ENCODE measurements around the gene KDM4F. TPM values are rescaled to one million over a fixed set of nuclear protein-coding genes. Genes with fewer than 3 reads are reported as not detected.

Gene KDM4F
- total RNA-seq, 1 donor from 2014 or later, result not detected

DNA sequence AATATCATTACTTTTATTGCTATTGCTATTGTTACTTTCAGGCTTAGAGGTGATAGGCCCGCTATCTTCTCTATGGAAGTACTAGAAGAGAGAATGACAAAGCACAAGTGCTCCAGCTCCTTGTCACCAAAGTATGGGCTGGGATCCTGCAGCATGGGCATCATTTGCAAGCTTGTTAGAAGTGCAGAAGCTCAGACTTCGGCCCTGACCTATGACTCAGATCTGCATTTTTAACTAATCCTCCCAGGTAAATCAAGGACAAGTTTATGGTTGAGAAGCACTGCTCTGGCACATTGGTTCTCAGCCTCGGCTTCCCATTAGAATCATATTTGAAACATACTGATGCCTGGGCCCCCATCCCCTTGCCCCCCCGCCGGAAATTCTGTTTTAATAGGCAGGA, 31.8 kb downstream of the KDM4F start:
- H3K9ac ChIP-seq, result no peak overlapping the region
- no peak for DNase-seq (ENCODE audit: low spot score)
- H3K4me2 ChIP-seq, result no peak overlapping the region
- no peaks in the 10 kb centered on the region for H3K9me3 Mint-ChIP-seq
- H3K27me3 Mint-ChIP-seq (ENCODE audit: insufficient read depth, low read depth), result no peaks in the 10 kb centered on the region
- peaks cover 7% of the 10 kb centered on the region for H3K4me1 ChIP-seq
- no peaks in the 10 kb centered on the region for H4K20me1 ChIP-seq (ENCODE audit: low read depth)
- H3K27ac Mint-ChIP-seq, result no peak overlapping the region
- peaks cover 13% of the 10 kb centered on the region for H3K4me1 Mint-ChIP-seq
- H3K4me3 ChIP-seq, result no peak overlapping the region
- H3K27ac ChIP-seq, result no peak overlapping the region
- H3K4me3 Mint-ChIP-seq, result no peak overlapping the region
- H3K9me3 ChIP-seq (ENCODE audit: low read depth), result no peaks in the 10 kb centered on the region
- H3F3A ChIP-seq (ENCODE audit: low read depth), result no peaks in the 10 kb centered on the region
- H3K36me3 ChIP-seq, result no peaks in the 10 kb centered on the region
- no peaks in the 10 kb centered on the region for H3K79me2 ChIP-seq (ENCODE audit: low read depth)
- no peak overlapping the region for H2AFZ ChIP-seq (replicated peaks)
- no peaks in the 10 kb centered on the region for H3K36me3 Mint-ChIP-seq
- TF ChIP-seq EZH2 (IDR thresholded peaks at IDR 0.05) (no peak), EZH2phosphoT487 (IDR thresholded peaks at IDR 0.05) (no peak)
- TF ChIP-seq, protein P1, sequence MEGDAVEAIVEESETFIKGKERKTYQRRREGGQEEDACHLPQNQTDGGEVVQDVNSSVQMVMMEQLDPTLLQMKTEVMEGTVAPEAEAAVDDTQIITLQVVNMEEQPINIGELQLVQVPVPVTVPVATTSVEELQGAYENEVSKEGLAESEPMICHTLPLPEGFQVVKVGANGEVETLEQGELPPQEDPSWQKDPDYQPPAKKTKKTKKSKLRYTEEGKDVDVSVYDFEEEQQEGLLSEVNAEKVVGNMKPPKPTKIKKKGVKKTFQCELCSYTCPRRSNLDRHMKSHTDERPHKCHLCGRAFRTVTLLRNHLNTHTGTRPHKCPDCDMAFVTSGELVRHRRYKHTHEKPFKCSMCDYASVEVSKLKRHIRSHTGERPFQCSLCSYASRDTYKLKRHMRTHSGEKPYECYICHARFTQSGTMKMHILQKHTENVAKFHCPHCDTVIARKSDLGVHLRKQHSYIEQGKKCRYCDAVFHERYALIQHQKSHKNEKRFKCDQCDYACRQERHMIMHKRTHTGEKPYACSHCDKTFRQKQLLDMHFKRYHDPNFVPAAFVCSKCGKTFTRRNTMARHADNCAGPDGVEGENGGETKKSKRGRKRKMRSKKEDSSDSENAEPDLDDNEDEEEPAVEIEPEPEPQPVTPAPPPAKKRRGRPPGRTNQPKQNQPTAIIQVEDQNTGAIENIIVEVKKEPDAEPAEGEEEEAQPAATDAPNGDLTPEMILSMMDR (IDR thresholded peaks at IDR 0.05), result no peak
- no peaks in the 10 kb centered on the region for H3K27me3 ChIP-seq

DNA sequence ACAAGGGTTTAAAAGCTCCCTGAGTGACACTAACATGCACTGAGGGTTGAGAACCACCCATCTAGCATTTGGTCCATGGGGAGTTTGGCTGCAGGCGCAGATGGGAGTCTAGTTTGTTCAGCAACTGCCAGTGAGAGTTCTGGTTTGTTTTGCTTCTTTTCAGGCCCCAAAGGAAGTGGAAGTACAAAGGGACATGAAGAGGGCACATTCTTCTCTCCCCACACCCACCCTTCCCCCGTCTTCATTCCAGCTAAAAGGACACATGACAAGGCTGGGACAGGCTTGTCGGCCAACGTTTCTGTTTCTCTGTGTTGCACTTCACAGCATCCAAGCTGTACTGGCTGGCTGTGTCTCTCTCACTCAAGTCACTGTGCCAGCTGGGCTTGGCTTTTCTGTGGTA, 32.2 kb downstream of the KDM4F start:
- H3F3A ChIP-seq (ENCODE audit: low read depth), result no peaks in the 10 kb centered on the region
- H3K4me3 Mint-ChIP-seq, result no peak overlapping the region
- DNase-seq (ENCODE audit: low spot score), result peak; percentile 5
- no peak for TF ChIP-seq EZH2 (IDR thresholded peaks at IDR 0.05)
- H4K20me1 ChIP-seq (ENCODE audit: low read depth), result no peaks in the 10 kb centered on the region
- no peak overlapping the region for H3K27ac ChIP-seq
- H3K4me3 ChIP-seq, result no peak overlapping the region
- H3K9me3 ChIP-seq (ENCODE audit: low read depth), result no peaks in the 10 kb centered on the region
- no peak overlapping the region for H3K9ac ChIP-seq
- peaks cover 7% of the 10 kb centered on the region for H3K4me1 ChIP-seq
- H3K36me3 Mint-ChIP-seq, result no peaks in the 10 kb centered on the region
- no peaks in the 10 kb centered on the region for H3K27me3 Mint-ChIP-seq (ENCODE audit: insufficient read depth, low read depth)
- no peaks in the 10 kb centered on the region for H3K79me2 ChIP-seq (ENCODE audit: low read depth)
- no peaks in the 10 kb centered on the region for H3K36me3 ChIP-seq
- no peak overlapping the region for H3K4me2 ChIP-seq
- peak overlapping the region; percentile 97 for H2AFZ ChIP-seq (replicated peaks)
- no peaks in the 10 kb centered on the region for H3K27me3 ChIP-seq
- peaks cover 16% of the 10 kb centered on the region for H3K4me1 Mint-ChIP-seq
- H3K27ac Mint-ChIP-seq, result peak overlapping the region; percentile 54
- H3K9me3 Mint-ChIP-seq, result no peaks in the 10 kb centered on the region

DNA sequence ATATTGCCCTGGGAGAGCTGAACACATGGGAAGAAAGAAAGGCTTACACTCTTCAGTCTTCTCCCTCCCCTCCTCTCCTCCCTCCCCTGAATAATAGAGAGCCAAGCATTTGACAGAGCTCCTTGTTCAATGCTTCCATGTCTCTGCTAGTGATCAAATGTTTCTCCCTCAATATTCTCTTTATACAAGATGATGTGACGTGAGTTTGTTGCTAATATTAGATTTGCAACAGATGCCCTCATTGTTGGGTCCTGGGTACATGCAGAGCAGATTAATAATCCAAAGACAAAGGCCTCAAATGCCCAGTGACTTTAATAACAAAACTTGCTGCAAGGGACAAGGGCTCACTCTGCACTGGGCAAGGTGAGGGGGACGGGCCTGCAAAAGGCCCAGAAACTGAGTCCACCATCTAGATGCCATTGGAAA, 33.4 kb downstream of the KDM4F start:
- Mint-ChIP-seq H3K4me3 (no peak overlapping the region), H3K27me3 (ENCODE audit: insufficient read depth, low read depth) (no peaks in the 10 kb centered on the region), H3K4me1 (peaks cover 16% of the 10 kb centered on the region), H3K27ac (no peak overlapping the region), H3K9me3 (no peaks in the 10 kb centered on the region), H3K36me3 (no peaks in the 10 kb centered on the region)
- H3K27me3 ChIP-seq, result no peaks in the 10 kb centered on the region
- H3K36me3 ChIP-seq, result no peaks in the 10 kb centered on the region
- H3F3A ChIP-seq (ENCODE audit: low read depth), result no peaks in the 10 kb centered on the region
- peaks cover 7% of the 10 kb centered on the region for H3K4me1 ChIP-seq
- H3K4me2 ChIP-seq, result no peak overlapping the region
- no peaks in the 10 kb centered on the region for H3K9me3 ChIP-seq (ENCODE audit: low read depth)
- no peak overlapping the region for H3K4me3 ChIP-seq
- no peak overlapping the region for H3K27ac ChIP-seq
- no peaks in the 10 kb centered on the region for H3K79me2 ChIP-seq (ENCODE audit: low read depth)
- H2AFZ ChIP-seq (replicated peaks), result no peak overlapping the region
- no peaks in the 10 kb centered on the region for H4K20me1 ChIP-seq (ENCODE audit: low read depth)
- TF ChIP-seq EZH2 (IDR thresholded peaks at IDR 0.05), result no peak
- no peak for TF ChIP-seq EZH2phosphoT487 (IDR thresholded peaks at IDR 0.05)
- TF ChIP-seq, protein P1 (IDR thresholded peaks at IDR 0.05), result no peak
- no peak for DNase-seq (ENCODE audit: low spot score)
- H3K9ac ChIP-seq, result no peak overlapping the region

DNA sequence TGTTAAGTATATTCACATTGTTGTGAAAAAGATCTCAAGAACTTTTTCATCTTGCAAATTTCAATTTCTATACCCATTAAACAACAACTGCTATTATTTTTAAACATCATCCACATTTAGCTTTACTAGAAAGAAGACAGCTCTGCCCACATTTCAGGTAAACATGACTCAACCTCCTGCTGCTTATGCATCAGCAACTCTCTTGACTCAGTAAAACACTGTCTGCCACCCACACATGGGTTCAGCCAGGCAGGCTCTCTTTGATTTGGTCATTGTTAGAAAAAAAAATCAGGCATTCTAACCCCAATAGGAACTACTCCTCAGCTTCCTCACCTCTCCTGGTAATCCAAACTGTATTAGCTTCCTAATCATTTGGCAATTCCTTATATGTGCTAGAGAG, 35.3 kb downstream of the KDM4F start:
- peaks cover 12% of the 10 kb centered on the region for H3K27me3 ChIP-seq
- no peaks in the 10 kb centered on the region for H3K9me3 Mint-ChIP-seq
- no peaks in the 10 kb centered on the region for H3K79me2 ChIP-seq (ENCODE audit: low read depth)
- H3K27ac ChIP-seq, result no peak overlapping the region
- H3K9me3 ChIP-seq (ENCODE audit: low read depth), result no peaks in the 10 kb centered on the region
- H3K36me3 ChIP-seq, result no peaks in the 10 kb centered on the region
- H3F3A ChIP-seq (ENCODE audit: low read depth), result peaks cover 9% of the 10 kb centered on the region
- no peak overlapping the region for H3K4me2 ChIP-seq
- H2AFZ ChIP-seq (replicated peaks), result no peak overlapping the region
- H3K4me3 Mint-ChIP-seq, result no peak overlapping the region
- no peaks in the 10 kb centered on the region for H4K20me1 ChIP-seq (ENCODE audit: low read depth)
- no peak overlapping the region for H3K27ac Mint-ChIP-seq
- no peak for DNase-seq (ENCODE audit: low spot score)
- H3K36me3 Mint-ChIP-seq, result no peaks in the 10 kb centered on the region
- peaks cover 17% of the 10 kb centered on the region for H3K4me1 Mint-ChIP-seq
- H3K9ac ChIP-seq, result no peak overlapping the region
- no peak overlapping the region for H3K4me3 ChIP-seq
- peaks cover 13% of the 10 kb centered on the region for H3K4me1 ChIP-seq
- TF ChIP-seq, protein P1 (IDR thresholded peaks at IDR 0.05), result no peak
- TF ChIP-seq EZH2 (IDR thresholded peaks at IDR 0.05) (no peak), EZH2phosphoT487 (IDR thresholded peaks at IDR 0.05) (no peak)
- peaks cover 3% of the 10 kb centered on the region for H3K27me3 Mint-ChIP-seq (ENCODE audit: insufficient read depth, low read depth)

Data from neural progenitor cell (in vitro differentiated cells).